Measurements from ENCODE around the gene GPNMB.
"Not testable (repeated sequence)": the region's sequence is repeated elsewhere in the genome, so short reads cannot be mapped to it uniquely, and the experiment has no call there.

Gene GPNMB

GRCh38 chr7:23308754-23309153, 62.2 kb downstream of the GPNMB start:
- DNase-seq = no peak

- not testable (repeated sequence) for DNase-seq
These were observed 65.6 kb downstream of the GPNMB start for GRCh38 chr7:23312141-23312540.

GRCh38 chr7:23315366-23315765, 68.8 kb downstream of the GPNMB start:
- DNase-seq = no peak
